Measurements from ENCODE around the gene GRAMD2A.
A peak's percentile ranks its signal among the peaks of the same experiment; 100 is the strongest.

The GRAMD2A gene

DNA sequence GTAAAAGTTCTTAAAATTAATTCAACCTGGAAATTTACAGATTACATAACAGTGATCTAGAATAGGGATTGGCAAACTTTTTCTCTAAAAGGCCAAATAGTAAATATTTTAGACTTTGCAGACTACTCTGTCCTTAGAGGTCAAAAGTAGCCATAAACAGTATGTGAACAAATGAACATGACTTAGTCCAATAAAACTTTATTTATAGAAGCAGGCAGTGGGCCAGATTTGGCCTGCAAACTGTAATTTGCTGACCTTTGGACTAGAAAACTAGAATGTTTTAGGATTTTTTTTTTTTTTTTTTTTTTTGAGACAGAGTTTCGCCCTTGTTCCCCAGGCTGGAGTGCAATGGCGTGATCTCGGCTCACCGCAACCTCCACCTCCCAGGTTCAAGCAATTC is 67.3 kb downstream of the GRAMD2A start:
- no peak for FAIRE-seq

DNA sequence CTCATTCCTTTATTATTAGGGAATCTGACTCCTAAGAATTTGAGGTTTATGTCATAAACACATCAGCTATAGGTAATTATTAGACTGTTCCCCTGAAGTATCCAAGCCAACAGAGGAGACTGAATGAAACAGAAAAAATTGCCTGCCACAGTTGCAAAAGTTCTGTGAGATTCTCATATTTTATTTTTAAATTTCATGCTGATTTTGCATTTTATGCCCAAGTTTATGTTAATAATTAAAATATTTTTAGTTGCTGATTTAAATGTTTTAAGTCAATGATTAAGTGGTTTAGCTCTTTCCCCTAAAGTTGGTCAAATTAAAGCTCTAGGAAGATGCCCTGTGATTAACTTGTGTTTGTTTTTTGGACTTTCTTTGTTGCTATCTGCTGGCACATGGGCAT is 69.2 kb downstream of the GRAMD2A start:
- no peak for FAIRE-seq

DNA sequence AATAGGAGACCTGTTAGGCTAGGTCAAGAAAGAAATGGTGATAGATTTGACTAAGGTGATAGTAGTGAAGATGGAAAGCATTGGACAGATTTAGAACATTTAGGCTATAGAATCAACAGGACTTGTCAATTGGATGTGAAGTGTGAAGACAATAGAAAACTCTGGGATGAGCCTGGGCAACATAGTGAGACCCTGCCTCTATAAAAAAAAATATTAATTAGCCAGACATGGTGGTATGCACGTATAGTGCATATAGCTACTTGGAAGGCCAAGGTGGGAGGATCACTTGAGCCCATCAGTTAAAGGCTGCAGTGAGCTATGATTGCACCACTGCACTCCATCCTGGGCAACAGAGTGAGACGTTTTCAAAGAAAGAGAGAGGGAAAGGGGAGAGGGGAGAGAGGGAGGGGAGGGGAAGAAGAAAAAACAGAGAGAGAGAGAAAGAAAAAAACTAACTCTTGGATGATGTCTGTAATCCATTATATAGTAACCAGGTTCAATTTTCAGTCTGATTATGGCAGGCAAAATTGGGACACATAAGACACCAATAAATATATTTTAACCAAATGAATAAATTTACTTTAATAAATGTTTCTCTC is 69.8 kb downstream of the GRAMD2A start:
- no peak for FAIRE-seq

DNA sequence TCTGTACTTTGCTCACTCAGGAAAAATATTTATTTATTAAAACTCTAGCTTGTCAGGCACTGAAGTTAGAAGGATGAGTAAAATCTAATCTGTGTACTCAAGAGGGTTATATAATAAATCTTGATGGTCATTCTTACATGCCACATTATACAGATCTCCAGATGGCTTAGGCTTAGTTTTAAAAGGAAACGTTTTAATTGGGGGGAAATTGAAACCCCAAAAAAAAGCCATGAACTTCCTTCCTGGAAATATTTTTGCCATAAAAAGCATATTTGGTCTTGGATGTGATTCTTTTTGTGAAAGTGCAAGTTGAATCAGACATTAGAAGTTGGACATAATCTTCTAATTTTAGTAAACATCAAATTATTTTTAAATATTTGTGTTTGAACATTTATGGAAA is 73.4 kb downstream of the GRAMD2A start:
- no peak for FAIRE-seq

DNA sequence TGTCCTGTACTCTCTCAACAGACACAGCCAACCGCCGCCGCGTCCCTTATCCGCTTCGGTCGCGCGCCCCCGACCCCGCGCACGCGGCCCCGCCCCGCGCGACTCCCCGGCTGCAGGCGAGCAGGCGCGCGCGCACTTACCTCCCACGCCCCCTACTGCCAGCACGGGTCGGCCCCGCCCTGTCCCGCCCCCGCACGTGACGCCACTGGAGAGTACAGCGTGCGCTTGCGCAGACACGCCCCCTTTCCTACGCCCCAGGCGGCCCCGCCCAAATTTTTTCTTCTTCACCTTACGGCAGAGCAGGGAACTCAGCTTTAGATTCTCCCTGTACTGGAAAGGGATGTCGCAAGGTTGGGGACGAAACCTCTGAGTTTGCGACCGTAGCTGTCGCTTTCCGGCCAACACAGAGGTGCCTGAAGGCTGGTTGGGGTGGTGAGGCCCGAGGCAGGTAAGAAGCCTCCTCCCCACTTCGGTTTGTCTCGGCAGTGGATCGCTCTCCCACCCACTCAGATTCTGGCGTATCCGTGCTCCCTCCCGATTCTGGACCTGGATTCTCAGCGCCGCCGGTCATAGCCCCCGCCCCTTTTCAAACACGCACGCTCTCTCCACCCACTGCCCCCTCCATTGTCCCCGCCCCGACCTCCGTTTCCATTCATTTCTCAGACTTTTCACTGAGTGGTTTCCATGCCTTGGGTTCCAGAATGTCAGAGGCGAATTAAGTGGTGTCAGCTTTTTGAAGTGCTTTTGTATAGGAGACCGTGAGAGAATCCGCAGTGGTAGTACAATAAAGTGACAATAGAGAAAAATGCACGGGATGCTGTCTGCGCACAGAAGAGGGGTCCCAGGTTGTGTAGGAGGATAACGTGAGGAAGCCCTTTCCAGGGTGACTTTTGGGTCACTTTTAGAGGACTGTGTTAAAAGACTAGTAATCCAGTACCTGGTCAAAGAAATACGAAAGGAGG is 79.3 kb downstream of the GRAMD2A start, which contains the start of the genes MYO9A and SENP8:
MYO9A (minus strand) TSS at position 134 of the 962 bp plus-strand sequence. CDS start 71,587 bp downstream, outside the sequence.
SENP8 (plus strand) TSS at position 387 of the 962 bp plus-strand sequence. CDS start 21,221 bp downstream, outside the sequence.
- peak; percentile 58 for FAIRE-seq

DNA sequence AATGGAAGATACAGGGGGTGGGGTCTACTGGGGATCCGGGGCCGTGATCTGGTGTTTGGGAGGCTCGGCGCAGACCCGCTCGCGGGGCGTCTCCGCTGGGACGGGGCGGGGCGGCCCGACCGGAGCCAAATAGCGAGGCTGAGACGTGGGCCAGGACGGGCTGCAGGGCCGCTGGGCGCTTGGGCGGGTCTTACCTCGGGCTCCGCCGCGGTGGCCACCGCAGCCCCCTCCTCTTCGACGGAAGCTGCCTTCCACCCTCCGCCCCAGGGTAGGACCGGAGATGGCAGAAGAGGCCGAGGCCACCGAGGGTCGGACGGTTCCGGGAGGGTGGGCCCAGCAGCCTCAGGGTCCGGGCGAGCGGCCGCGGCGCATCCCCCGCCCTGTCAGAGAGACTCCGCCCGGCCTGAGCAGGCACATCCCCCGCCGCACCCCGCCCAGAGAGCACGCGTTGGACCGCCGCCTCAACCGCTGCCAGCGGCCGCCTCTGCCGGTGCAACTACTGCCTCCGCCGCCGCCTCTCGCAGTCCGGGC is 80.0 kb downstream of the GRAMD2A start:
- FAIRE-seq = no peak

DNA sequence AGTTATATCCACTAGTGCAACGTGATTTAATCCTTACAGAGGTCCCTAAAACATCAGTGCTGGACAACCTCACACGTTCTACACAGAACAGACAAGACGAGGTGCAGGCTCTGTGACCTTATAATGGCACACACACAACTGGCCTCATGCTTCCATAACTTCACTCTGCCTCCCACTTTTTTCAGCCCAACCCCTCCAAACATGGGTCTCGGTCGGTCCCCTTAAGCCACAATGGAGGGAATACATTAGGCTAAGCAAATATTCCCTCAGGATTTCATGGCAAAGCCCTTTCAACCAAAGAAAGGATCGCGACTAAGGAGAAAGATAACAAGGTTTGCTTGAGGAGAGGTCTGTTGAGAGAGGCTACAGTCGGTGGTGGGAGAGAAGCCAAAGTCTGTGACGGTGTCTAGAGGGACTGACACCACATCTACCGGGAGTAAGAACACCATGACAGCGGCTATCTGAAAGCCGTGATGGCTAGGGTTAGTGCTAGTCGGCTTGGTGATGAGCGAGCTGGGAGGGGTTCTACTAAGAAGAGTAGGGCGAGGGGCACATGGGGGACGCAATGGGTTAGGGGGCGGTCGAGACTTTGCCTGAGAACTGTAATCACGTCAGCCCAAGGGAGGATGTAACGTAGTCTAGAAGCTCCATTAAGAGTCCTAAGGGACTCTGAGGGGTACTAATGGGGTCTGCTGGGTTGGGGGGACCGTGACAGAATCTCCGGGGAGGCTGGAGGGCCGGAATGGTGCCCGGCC is 80.7 kb downstream of the GRAMD2A start:
- no peak for FAIRE-seq

DNA sequence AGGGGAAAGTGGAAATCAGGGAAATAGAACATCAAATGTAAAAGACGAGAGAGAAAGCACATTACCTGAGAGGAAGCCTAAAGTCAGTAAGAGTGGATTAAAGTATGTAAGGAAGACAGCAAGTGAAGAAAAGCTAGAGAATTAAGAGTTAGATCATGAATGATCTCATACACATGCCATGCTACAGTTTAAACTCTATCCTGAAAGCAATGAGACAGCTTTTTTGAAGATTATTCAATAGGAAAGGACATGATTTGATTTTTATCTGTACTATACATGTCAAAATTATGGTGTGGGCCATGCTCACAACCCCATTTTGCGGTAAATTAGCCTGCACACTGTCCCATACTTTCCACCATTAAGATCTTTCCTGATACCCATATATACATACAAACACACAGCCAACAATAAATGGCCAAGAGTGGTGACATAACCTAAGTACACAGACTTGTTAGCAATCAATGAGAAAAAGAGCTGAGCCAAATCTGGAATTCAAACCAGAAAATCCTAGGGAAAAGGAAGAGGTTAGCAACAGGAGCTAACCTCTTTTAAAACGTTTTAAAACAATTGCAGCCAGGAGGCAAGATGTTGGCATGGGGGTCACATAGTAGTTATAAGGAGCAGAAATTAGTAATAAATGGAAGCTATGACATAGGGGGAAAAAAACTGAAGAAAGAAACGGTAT is 84.1 kb downstream of the GRAMD2A start:
- FAIRE-seq = no peak

DNA sequence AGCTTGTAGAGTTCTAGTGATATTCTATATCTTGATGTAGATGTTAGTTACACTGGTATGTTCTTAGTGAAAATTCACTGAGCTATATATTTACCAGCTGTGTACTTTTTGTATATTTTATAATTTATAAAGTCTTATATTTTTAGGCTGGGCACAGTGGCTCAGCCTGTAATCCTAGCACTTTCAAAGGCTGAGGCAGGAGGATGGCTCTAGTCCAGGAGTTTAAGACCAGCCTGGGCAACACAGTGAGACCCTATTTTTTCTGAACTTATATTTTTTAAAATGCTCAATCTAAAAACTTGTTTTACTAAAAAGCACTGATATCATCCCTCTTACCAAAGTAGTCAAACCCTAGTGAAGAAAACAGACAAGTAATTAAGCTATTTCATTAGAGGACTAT is 84.8 kb downstream of the GRAMD2A start:
- FAIRE-seq = no peak

DNA sequence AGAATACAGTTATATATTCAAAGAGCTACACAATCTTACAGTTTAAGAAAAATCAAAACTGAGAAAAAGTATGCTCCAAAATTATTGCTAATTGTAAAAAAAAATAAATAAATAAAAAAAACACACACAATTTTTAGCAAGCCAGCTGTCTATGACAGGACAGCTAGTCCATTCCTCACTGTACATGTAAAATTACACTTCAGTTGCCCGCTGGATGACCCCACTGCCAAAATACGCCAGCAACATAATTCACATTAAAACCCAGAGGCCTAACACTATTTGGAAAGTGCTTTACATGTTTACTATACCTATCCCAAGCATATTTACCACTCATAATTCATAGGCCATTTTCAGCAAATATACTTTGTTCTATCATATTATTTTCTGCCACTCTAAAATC is 85.5 kb downstream of the GRAMD2A start:
- no peak for FAIRE-seq

DNA sequence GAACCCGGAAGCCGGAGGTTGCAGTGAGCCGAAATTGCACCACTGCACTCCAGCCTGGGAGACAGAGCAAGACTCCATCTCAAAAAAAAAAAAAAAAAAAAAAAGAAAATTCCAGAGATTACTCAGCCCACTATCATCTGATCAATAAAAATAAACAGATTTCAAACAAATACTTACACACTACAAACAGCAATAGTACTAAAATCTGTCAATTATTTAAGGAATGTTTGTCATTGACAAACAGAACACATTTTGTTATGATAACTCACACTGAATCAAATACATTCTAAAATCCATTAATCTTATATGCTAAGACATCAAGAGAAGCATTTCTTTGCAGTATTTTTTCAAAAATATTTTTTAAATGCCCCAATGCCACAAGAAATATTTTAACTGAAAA is 87.2 kb downstream of the GRAMD2A start:
- no peak for FAIRE-seq

All from TTC549 (cell line).